Ishikawa (cell line): ENCODE results near the gene VWA1.

Experiments
- CEBPB ChIP-seq: IDR thresholded peaks from 2 replicates; pipeline ENCODE4 v1.6.1; 2012
- CREB1 ChIP-seq: IDR thresholded peaks from 2 replicates; pipeline ENCODE4 v1.6.1; 2012; ENCODE audit warnings: low read depth
- EGR1 ChIP-seq: IDR thresholded peaks from 2 replicates; pipeline ENCODE4 v1.6.1; 2012
- EP300 ChIP-seq: IDR thresholded peaks from 2 replicates; pipeline ENCODE4 v1.6.1; 2012; ENCODE audit warnings: borderline replicate concordance
- FOXM1 ChIP-seq: IDR thresholded peaks from 2 replicates; pipeline ENCODE4 v1.6.1; 2012; ENCODE audit warnings: low read depth, borderline replicate concordance
- NFIC ChIP-seq: IDR thresholded peaks from 2 replicates; pipeline ENCODE4 v1.6.1; 2012
- RAD21 ChIP-seq: IDR thresholded peaks from 2 replicates; pipeline ENCODE4 v1.6.1; 2012; ENCODE audit warnings: low read depth
- TAF1 ChIP-seq: IDR thresholded peaks from 2 replicates; pipeline ENCODE4 v1.6.1; 2012; ENCODE audit warnings: low read depth, mild to moderate bottlenecking
- TCF12 ChIP-seq: IDR thresholded peaks from 2 replicates; pipeline ENCODE4 v1.6.1; 2012; ENCODE audit warnings: low read depth
- TEAD4 ChIP-seq: IDR thresholded peaks from 2 replicates; pipeline ENCODE4 v1.6.1; 2012
- YY1 ChIP-seq: IDR thresholded peaks from 2 replicates; pipeline ENCODE4 v1.6.1; 2012; ENCODE audit warnings: low read depth
- ZBTB7A ChIP-seq: IDR thresholded peaks from 2 replicates; pipeline ENCODE4 v1.6.1; 2012; ENCODE audit warnings: low read depth
- TF ChIP-seq, protein P1 (sequence below): IDR thresholded peaks from 2 replicates; pipeline ENCODE4 v1.6.1; 2012; ENCODE audit warnings: low read depth, mild to moderate bottlenecking
- TF ChIP-seq, protein P2 (sequence below): IDR thresholded peaks from 2 replicates; pipeline ENCODE4 v1.6.1; 2012
- TF ChIP-seq, protein P3 (sequence below): IDR thresholded peaks from 2 replicates; pipeline ENCODE4 v1.6.1; 2012

The VWA1 gene

DNA sequence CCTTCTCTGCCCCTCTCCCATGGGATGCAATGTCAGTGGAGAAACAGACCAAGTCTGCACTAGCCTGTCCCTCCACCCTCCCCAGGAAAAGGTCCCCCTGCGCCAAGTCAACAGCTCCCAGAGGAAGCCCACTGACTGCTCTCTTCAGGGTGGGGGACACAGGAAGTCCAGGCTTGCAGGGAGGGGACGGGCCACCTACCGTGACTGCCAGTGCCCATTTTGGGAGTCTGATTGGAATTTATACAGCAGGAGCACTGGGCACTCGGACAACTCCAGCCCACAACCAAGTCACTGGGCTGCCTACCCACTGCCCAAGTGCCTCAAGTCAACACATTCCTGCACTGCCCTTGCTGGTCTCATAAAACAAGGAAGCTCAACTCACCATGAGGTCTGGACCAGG, 42.5 kb upstream of the VWA1 start:
- TF ChIP-seq TEAD4 (no peak), NFIC (no peak), ZBTB7A (no peak), TAF1 (no peak), RAD21 (no peak), TCF12 (no peak), YY1 (no peak), CREB1 (no peak), FOXM1 (no peak), CEBPB (no peak), EP300 (no peak), EGR1 (no peak)
- TF ChIP-seq, protein P1, sequence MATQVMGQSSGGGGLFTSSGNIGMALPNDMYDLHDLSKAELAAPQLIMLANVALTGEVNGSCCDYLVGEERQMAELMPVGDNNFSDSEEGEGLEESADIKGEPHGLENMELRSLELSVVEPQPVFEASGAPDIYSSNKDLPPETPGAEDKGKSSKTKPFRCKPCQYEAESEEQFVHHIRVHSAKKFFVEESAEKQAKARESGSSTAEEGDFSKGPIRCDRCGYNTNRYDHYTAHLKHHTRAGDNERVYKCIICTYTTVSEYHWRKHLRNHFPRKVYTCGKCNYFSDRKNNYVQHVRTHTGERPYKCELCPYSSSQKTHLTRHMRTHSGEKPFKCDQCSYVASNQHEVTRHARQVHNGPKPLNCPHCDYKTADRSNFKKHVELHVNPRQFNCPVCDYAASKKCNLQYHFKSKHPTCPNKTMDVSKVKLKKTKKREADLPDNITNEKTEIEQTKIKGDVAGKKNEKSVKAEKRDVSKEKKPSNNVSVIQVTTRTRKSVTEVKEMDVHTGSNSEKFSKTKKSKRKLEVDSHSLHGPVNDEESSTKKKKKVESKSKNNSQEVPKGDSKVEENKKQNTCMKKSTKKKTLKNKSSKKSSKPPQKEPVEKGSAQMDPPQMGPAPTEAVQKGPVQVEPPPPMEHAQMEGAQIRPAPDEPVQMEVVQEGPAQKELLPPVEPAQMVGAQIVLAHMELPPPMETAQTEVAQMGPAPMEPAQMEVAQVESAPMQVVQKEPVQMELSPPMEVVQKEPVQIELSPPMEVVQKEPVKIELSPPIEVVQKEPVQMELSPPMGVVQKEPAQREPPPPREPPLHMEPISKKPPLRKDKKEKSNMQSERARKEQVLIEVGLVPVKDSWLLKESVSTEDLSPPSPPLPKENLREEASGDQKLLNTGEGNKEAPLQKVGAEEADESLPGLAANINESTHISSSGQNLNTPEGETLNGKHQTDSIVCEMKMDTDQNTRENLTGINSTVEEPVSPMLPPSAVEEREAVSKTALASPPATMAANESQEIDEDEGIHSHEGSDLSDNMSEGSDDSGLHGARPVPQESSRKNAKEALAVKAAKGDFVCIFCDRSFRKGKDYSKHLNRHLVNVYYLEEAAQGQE, result no peak
- TF ChIP-seq, protein P2, sequence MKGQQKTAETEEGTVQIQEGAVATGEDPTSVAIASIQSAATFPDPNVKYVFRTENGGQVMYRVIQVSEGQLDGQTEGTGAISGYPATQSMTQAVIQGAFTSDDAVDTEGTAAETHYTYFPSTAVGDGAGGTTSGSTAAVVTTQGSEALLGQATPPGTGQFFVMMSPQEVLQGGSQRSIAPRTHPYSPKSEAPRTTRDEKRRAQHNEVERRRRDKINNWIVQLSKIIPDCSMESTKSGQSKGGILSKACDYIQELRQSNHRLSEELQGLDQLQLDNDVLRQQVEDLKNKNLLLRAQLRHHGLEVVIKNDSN, result no peak
- TF ChIP-seq, protein P3, sequence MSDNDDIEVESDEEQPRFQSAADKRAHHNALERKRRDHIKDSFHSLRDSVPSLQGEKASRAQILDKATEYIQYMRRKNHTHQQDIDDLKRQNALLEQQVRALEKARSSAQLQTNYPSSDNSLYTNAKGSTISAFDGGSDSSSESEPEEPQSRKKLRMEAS, result no peak

DNA sequence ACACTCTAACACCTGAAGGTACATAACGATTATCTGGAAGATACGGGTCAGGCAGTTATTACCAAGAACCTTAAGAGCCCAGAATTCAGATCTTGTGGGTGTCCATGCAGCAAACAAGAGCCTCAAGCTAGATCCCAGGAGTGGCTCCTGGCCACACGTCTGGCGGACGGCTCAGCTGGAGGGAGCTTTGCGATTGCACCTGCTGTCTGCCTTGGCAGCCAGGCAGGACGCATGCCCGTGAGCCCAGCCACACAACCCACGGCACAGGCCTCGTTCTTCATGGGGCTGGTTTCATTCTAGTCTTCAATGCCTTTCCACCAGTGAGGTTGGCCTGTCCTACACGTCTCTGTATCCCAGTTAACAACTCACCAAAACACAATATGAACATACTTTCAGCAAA, 42.1 kb upstream of the VWA1 start:
- no peak for TF ChIP-seq TCF12
- TF ChIP-seq CREB1, result no peak
- TF ChIP-seq RAD21, result no peak
- TF ChIP-seq FOXM1, result no peak
- TF ChIP-seq, protein P3, result no peak
- TF ChIP-seq, protein P1, result no peak
- no peak for TF ChIP-seq NFIC
- TF ChIP-seq CEBPB, result no peak
- TF ChIP-seq ZBTB7A, result no peak
- TF ChIP-seq EP300, result no peak
- no peak for TF ChIP-seq TAF1
- TF ChIP-seq YY1, result no peak
- TF ChIP-seq TEAD4, result no peak
- TF ChIP-seq, protein P2, result no peak
- no peak for TF ChIP-seq EGR1

DNA sequence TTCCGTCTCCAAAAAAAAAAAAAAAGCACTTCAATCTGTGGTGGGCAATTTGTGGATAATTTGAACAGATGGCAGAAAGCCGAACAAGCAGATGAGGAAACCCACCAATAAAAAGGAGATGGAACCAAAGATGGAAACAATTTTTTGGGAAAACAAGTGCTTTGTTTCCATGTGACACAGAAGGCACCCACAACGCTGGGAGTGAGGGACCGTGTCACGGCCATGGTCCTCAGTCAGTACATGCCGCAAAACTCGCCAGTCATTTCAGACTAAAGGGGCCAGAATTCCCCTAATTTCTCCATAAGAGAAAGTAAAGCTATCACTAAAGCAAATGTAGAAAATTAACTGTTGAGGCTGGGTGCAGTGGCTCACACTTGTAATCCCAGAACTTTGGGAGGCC, 41.4 kb upstream of the VWA1 start:
- TF ChIP-seq CREB1 (no peak), RAD21 (no peak), TAF1 (no peak), EP300 (no peak), EGR1 (no peak), TCF12 (no peak), ZBTB7A (no peak), NFIC (no peak), CEBPB (no peak), YY1 (no peak)
- TF ChIP-seq, protein P2, result no peak

DNA sequence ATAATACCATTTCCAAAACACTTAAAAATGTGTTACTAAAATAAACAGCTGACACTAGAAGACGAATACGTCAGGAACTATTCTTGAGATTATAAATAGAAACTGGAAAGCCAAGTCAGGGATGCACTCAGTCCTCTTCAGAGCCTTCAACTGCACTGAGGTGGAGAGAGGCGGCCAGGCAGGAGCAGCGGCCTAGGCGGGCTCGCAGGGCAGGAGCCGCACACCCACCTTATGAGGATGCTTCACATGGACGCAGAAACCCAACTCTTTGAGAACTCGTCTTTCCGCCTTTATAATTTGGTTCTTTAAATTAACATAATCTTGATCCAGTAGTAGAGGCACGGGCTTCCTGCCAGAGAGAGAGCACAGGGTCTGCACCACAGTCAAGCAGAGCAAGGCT, 40.3 kb upstream of the VWA1 start:
- no peak for TF ChIP-seq NFIC
- TF ChIP-seq RAD21, result no peak
- TF ChIP-seq CEBPB, result no peak
- TF ChIP-seq EP300, result no peak
- TF ChIP-seq CREB1, result no peak
- no peak for TF ChIP-seq TEAD4
- TF ChIP-seq ZBTB7A, result no peak
- TF ChIP-seq, protein P1, result no peak
- TF ChIP-seq, protein P2, result no peak
- no peak for TF ChIP-seq FOXM1
- no peak for TF ChIP-seq EGR1
- no peak for TF ChIP-seq TCF12
- TF ChIP-seq, protein P3, result no peak
- no peak for TF ChIP-seq TAF1
- no peak for TF ChIP-seq YY1
